HG03520 (cell line): ENCODE data around the gene RPTOR.

Source experiments
- ATAC-seq: cut with Tn5 transposase; IDR thresholded peaks from one replicate; pipeline ENCODE4 v1.9.1; 2021; ENCODE audit warnings: mild to moderate bottlenecking, moderate library complexity; ENCODE audit not compliant: unreplicated experiment

Gene RPTOR

GRCh38 chr17:80979547-80980378 is 435.1 kb downstream of the RPTOR start:
- ATAC-seq, result no peak

- no peak for ATAC-seq
Observed at GRCh38 chr17:80980397-80981061, 435.9 kb downstream of the RPTOR start.

GRCh38 chr17:80981062-80981902 is 436.6 kb downstream of the RPTOR start:
- ATAC-seq, result no peak

GRCh38 chr17:80981929-80982425 is 437.3 kb downstream of the RPTOR start:
- ATAC-seq, result no peak

- ATAC-seq, result no peak
Observed at GRCh38 chr17:80982426-80982974, 437.9 kb downstream of the RPTOR start.

GRCh38 chr17:80983545-80983944 is 438.9 kb downstream of the RPTOR start:
- ATAC-seq, result no peak

- no peak for ATAC-seq
Observed at GRCh38 chr17:80984749-80985148, 440.1 kb downstream of the RPTOR start.

- ATAC-seq, result no peak
Observed at GRCh38 chr17:80986046-80986445, 441.4 kb downstream of the RPTOR start.

- ATAC-seq, result no peak
Observed at GRCh38 chr17:80986816-80987475, 442.3 kb downstream of the RPTOR start.

- no peak for ATAC-seq
Observed at GRCh38 chr17:80987941-80988461, 443.4 kb downstream of the RPTOR start.

GRCh38 chr17:80989586-80989913 is 444.9 kb downstream of the RPTOR start:
- no peak for ATAC-seq

GRCh38 chr17:80990921-80991644 is 446.4 kb downstream of the RPTOR start:
- no peak for ATAC-seq

GRCh38 chr17:80991645-80992076 is 447.0 kb downstream of the RPTOR start, which contains the start of gene CHMP6:
Gene CHMP6 (plus strand): TSS chr17:80991841. CDS start chr17:80991919, 78 bp downstream.
- no peak for ATAC-seq

- ATAC-seq, result no peak
Observed at GRCh38 chr17:80992077-80992947, 447.7 kb downstream of the RPTOR start.

- no peak for ATAC-seq
Observed at GRCh38 chr17:80992948-80993624, 448.4 kb downstream of the RPTOR start.

GRCh38 chr17:80995131-80995530 is 450.5 kb downstream of the RPTOR start:
- no peak for ATAC-seq

GRCh38 chr17:80996422-80997305 is 452.0 kb downstream of the RPTOR start:
- no peak for ATAC-seq
